HEK293 (cell line): ENCODE measurements around the gene MRPL17.
A peak's percentile ranks its signal among the peaks of the same experiment; 100 is the strongest.

ENCODE experiments used
- CTCF ChIP-seq: fragments of 450-650 bp; formaldehyde crosslinking; IDR thresholded peaks from 2 replicates; pipeline ENCODE4 v1.5.1; 2016; ENCODE audit warnings: missing biosample characterization, missing genetic modification characterization
- ELK4 ChIP-seq: IDR thresholded peaks from 2 replicates; pipeline ENCODE4 v1.6.1; 2011; ENCODE audit warnings: mild to moderate bottlenecking, low read depth, low read length, borderline replicate concordance
- SP2 ChIP-seq: fragments of 450-650 bp; formaldehyde crosslinking; IDR thresholded peaks from 2 replicates; pipeline ENCODE4 v1.5.1; 2016; ENCODE audit warnings: missing biosample characterization, missing genetic modification characterization
- ZNF24 ChIP-seq: fragments of 450-650 bp; formaldehyde crosslinking; IDR thresholded peaks from 2 replicates; pipeline ENCODE4 v1.5.1; 2016; ENCODE audit warnings: missing biosample characterization, missing genetic modification characterization
- ZNF335 ChIP-seq: fragments of 450-650 bp; formaldehyde crosslinking; conservative IDR thresholded peaks from 2 replicates; pipeline ENCODE4 v1.5.1; 2016; ENCODE audit warnings: missing biosample characterization, missing genetic modification characterization
- ZNF362 ChIP-seq: fragments of 450-650 bp; formaldehyde crosslinking; IDR thresholded peaks from 2 replicates; pipeline ENCODE4 v1.5.1; 2016; ENCODE audit warnings: missing biosample characterization, missing genetic modification characterization
- ZNF530 ChIP-seq: fragments of 450-650 bp; formaldehyde crosslinking; IDR thresholded peaks from 2 replicates; pipeline ENCODE4 v1.5.1; 2016; ENCODE audit warnings: low read depth, missing biosample characterization, missing genetic modification characterization
- ZNF785 ChIP-seq: fragments of 450-650 bp; formaldehyde crosslinking; IDR thresholded peaks from 2 replicates; pipeline ENCODE4 v1.5.1; 2016; ENCODE audit warnings: missing biosample characterization, missing genetic modification characterization

GRCh38 chr11:6682936-6683861, at the start of gene MRPL17:
- TF ChIP-seq ZNF24 (tag by site-specific recombination) = no peak
- TF ChIP-seq CTCF = peak; percentile 77
- TF ChIP-seq ZNF335 (tag by site-specific recombination) = peak; percentile 87
- no peak for TF ChIP-seq ZNF785 (tag by site-specific recombination)
- no peak for TF ChIP-seq ZNF530 (tag by site-specific recombination)
- no peak for TF ChIP-seq ELK4
- peak; percentile 95 for TF ChIP-seq ZNF362 (tag by site-specific recombination)
- peak; percentile 89 for TF ChIP-seq SP2
